Measurements from ENCODE around the gene RP9. TPM values are rescaled to one million over a fixed set of nuclear protein-coding genes. Genes with fewer than 3 reads are reported as not detected.

RP9 gene
- total and polyA plus RNA-seq, 2 of the 13 experiments (the other 11 are each of a cell fraction or from before 2014, with no cell fraction given) = 14.2 to 18.6 TPM

GRCh38 chr7:33101906-33102305 is 7.3 kb downstream of the RP9 start:
- in situ Hi-C loops (cut with HindIII; ENCODE audit: extremely low pct_ligation_motif_present, low pct_unique_long_range_greater_than_20kb) (no loop called here), intact Hi-C loops (cut with micrococcal nuclease; ENCODE audit: unreplicated experiment) (no loop called here)
- H3K9ac ChIP-seq (ENCODE audit: insufficient read depth, low read depth, low read length) = no peak overlapping the region
- H3K4me1 ChIP-seq (ENCODE audit: insufficient read depth, low read length) = peaks cover 20% of the 10 kb centered on the region
- WGBS (ENCODE audit: low lambda C conversion rate) = 94% methylated on average over 3 of the region's 3 CpGs
- H3K36me3 ChIP-seq (replicated peaks in 1 of 2; ENCODE audit: control insufficient read depth in 1 of 2, insufficient read depth in 2 of 2, low read length in 2 of 2) = peaks cover 25 to 66% of the 10 kb centered on the region in 2 experiments
- H3K4me3 ChIP-seq (replicated peaks in 1 of 3; ENCODE audit: insufficient read depth in 1 of 3, low read depth in 2 of 3, low read length in 3 of 3) = no peak overlapping the region
- H3K27me3 ChIP-seq (ENCODE audit: control insufficient read depth in 1 of 2, insufficient read depth in 2 of 2, low read length in 2 of 2) = no peaks in the 10 kb centered on the region
- no peak overlapping the region for H2AFZ ChIP-seq (ENCODE audit: low read length)
- TF ChIP-seq NKX3-1 (CRISPR knock-in tag; IDR thresholded peaks at IDR 0.05) (no peak), YEATS4 (CRISPR knock-in tag; IDR thresholded peaks at IDR 0.05; ENCODE audit: borderline replicate concordance) (no peak), NFKB2 (CRISPR knock-in tag; IDR thresholded peaks at IDR 0.05; ENCODE audit: borderline replicate concordance) (no peak), E2F5 (CRISPR knock-in tag; conservative IDR thresholded peaks at IDR 0.05) (no peak), U2AF1 (optimal IDR thresholded peaks at IDR 0.05; ENCODE audit: low read depth, low read length) (no peak), ZFP37 (CRISPR knock-in tag; IDR thresholded peaks at IDR 0.05; ENCODE audit: borderline replicate concordance) (no peak), TBL1XR1 (IDR thresholded peaks at IDR 0.05; ENCODE audit: borderline replicate concordance, low read length, partially characterized antibody) (no peak), CENPX (CRISPR knock-in tag; IDR thresholded peaks at IDR 0.05) (no peak), CHCHD3 (CRISPR knock-in tag; IDR thresholded peaks at IDR 0.05) (no peak), RORA (CRISPR knock-in tag; IDR thresholded peaks at IDR 0.05) (no peak), ZNF124 (CRISPR knock-in tag; IDR thresholded peaks at IDR 0.05) (no peak), IKZF5 (CRISPR knock-in tag; IDR thresholded peaks at IDR 0.05) (no peak), FOSL1 (CRISPR knock-in tag; IDR thresholded peaks at IDR 0.05; ENCODE audit: borderline replicate concordance) (no peak), ZNF547 (CRISPR knock-in tag; IDR thresholded peaks at IDR 0.05) (no peak)
- TF ChIP-seq, protein P1, sequence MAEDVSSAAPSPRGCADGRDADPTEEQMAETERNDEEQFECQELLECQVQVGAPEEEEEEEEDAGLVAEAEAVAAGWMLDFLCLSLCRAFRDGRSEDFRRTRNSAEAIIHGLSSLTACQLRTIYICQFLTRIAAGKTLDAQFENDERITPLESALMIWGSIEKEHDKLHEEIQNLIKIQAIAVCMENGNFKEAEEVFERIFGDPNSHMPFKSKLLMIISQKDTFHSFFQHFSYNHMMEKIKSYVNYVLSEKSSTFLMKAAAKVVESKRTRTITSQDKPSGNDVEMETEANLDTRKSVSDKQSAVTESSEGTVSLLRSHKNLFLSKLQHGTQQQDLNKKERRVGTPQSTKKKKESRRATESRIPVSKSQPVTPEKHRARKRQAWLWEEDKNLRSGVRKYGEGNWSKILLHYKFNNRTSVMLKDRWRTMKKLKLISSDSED (CRISPR knock-in tag; IDR thresholded peaks at IDR 0.05) = no peak
- TF ChIP-seq, protein P2, sequence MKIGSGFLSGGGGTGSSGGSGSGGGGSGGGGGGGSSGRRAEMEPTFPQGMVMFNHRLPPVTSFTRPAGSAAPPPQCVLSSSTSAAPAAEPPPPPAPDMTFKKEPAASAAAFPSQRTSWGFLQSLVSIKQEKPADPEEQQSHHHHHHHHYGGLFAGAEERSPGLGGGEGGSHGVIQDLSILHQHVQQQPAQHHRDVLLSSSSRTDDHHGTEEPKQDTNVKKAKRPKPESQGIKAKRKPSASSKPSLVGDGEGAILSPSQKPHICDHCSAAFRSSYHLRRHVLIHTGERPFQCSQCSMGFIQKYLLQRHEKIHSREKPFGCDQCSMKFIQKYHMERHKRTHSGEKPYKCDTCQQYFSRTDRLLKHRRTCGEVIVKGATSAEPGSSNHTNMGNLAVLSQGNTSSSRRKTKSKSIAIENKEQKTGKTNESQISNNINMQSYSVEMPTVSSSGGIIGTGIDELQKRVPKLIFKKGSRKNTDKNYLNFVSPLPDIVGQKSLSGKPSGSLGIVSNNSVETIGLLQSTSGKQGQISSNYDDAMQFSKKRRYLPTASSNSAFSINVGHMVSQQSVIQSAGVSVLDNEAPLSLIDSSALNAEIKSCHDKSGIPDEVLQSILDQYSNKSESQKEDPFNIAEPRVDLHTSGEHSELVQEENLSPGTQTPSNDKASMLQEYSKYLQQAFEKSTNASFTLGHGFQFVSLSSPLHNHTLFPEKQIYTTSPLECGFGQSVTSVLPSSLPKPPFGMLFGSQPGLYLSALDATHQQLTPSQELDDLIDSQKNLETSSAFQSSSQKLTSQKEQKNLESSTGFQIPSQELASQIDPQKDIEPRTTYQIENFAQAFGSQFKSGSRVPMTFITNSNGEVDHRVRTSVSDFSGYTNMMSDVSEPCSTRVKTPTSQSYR (CRISPR knock-in tag; IDR thresholded peaks at IDR 0.05; ENCODE audit: borderline replicate concordance) = no peak
- H4K20me1 ChIP-seq (ENCODE audit: insufficient read depth, low read length) = 0 out of 2 replicates have a peak, but pooled peaks cover 3% of the 10 kb centered on the region
- no peak for ATAC-seq
- ChIA-PET CTCF (ENCODE audit: low intra/inter-chr PET ratio, low total read pairs) (no interaction called here), POLR2A (no interaction called here)
- no peak for DNase-seq (ENCODE audit: low spot score)
- H3K79me2 ChIP-seq (ENCODE audit: insufficient read depth, low read length) = peaks cover 31% of the 10 kb centered on the region
- no peak overlapping the region for H3K27ac ChIP-seq (ENCODE audit: extremely low read length, insufficient read depth, low read length)
- BruUV-seq (replicated peaks) = no TSS peak
- no peak for FAIRE-seq
- no peak overlapping the region for H3K4me2 ChIP-seq (ENCODE audit: low read depth, low read length)
- no peaks in the 10 kb centered on the region for H3K9me3 ChIP-seq (ENCODE audit: low read length)
